NCI-H2081 treated with DMSO at 0.1 percent for 48 hours (cell line): Measurements from ENCODE around the gene FURIN.
"Not testable (repeated sequence)": the region's sequence is repeated elsewhere in the genome, so short reads cannot be mapped to it uniquely, and the experiment has no call there.

Experiments
- DNase-seq: peaks from one replicate; lab custom pipeline; 2025; lab: John Stamatoyannopoulos, UW

FURIN gene

GRCh38 chr15:90902040-90902839 lies 33.9 kb downstream of the FURIN start:
- no peak for DNase-seq

GRCh38 chr15:90902840-90903732 lies 34.7 kb downstream of the FURIN start, which contains the start of gene MAN2A2:
Gene MAN2A2 (plus strand): TSS chr15:90903302. CDS start chr15:90904208, 906 bp downstream.
- no peak for DNase-seq

- DNase-seq, result no peak
Observed at GRCh38 chr15:90903733-90904536, 35.5 kb downstream of the FURIN start.

GRCh38 chr15:90904746-90905145 lies 36.4 kb downstream of the FURIN start:
- DNase-seq, result no peak

GRCh38 chr15:90905306-90906180 lies 37.2 kb downstream of the FURIN start:
- no peak for DNase-seq

- DNase-seq, result no peak
Observed at GRCh38 chr15:90906181-90906849, 37.9 kb downstream of the FURIN start.

- no peak for DNase-seq
Observed at GRCh38 chr15:90907051-90907660, 38.8 kb downstream of the FURIN start.

GRCh38 chr15:90907838-90908507 lies 39.6 kb downstream of the FURIN start:
- DNase-seq, result no peak

- not testable (repeated sequence) for DNase-seq
Observed at GRCh38 chr15:90909449-90909848, 41.1 kb downstream of the FURIN start.

DNA sequence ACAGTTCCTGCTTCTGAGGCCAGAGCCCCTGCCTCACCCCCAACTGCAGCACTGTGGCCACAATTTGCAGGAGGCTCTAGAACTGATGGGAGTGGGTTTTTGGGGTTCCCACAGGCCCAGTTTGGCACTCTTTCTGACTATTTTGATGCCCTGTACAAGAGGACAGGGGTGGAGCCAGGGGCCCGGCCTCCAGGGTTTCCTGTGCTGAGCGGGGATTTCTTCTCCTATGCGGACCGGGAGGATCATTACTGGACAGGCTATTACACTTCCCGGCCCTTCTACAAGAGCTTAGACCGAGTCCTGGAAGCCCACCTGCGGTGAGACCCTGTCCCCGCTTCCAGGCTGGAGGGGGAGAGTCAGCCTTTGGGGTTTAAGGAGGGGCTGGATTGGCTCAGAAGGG lies 41.6 kb downstream of the FURIN start:
- DNase-seq, result no peak

- no peak for DNase-seq
Observed at GRCh38 chr15:90910441-90911301, 42.3 kb downstream of the FURIN start.

DNA sequence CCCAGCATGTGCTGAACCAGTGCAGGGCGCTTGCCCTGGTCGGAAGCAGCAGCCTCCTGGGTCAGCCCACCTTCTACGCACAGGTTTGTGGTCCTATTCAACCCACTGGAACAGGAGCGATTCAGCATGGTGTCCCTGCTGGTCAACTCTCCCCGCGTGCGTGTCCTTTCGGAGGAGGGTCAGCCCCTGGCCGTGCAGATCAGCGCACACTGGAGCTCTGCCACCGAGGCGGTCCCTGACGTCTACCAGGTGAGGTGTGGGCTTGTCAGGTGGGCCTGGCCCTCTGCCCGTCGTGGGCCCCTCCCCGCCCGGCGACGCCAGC lies 42.9 kb downstream of the FURIN start:
- no peak for DNase-seq

- DNase-seq, result no peak
Observed at GRCh38 chr15:90911906-90912769, 43.8 kb downstream of the FURIN start.

GRCh38 chr15:90912770-90913075 lies 44.3 kb downstream of the FURIN start:
- DNase-seq, result no peak

- no peak for DNase-seq
Observed at GRCh38 chr15:90913398-90913944, 45.1 kb downstream of the FURIN start.

GRCh38 chr15:90914305-90915080 lies 46.1 kb downstream of the FURIN start:
- DNase-seq, result no peak
